MM.1S (cell line): ENCODE data around the gene PTHLH.

Source experiments
- EZH2 ChIP-seq: fragments of 300-600 bp; sonication (generic); optimal IDR thresholded peaks from 2 replicates; pipeline ENCODE3; 2017; ENCODE audit warnings: low read depth, mild to moderate bottlenecking, antibody characterized with exemption, low read length, mixed read lengths
- EZH2phosphoT487 ChIP-seq: fragments of 300-600 bp; sonication (generic); IDR thresholded peaks from 2 replicates; pipeline ENCODE4 v1.6.1; 2018; ENCODE audit warnings: antibody characterized with exemption, low read length
- TF ChIP-seq, protein P1 (sequence below): fragments of 300-600 bp; sonication (generic); IDR thresholded peaks from 2 replicates; pipeline ENCODE4 v1.5.1; 2016; ENCODE audit warnings: antibody characterized with exemption, low read length, mixed read lengths

DNA sequence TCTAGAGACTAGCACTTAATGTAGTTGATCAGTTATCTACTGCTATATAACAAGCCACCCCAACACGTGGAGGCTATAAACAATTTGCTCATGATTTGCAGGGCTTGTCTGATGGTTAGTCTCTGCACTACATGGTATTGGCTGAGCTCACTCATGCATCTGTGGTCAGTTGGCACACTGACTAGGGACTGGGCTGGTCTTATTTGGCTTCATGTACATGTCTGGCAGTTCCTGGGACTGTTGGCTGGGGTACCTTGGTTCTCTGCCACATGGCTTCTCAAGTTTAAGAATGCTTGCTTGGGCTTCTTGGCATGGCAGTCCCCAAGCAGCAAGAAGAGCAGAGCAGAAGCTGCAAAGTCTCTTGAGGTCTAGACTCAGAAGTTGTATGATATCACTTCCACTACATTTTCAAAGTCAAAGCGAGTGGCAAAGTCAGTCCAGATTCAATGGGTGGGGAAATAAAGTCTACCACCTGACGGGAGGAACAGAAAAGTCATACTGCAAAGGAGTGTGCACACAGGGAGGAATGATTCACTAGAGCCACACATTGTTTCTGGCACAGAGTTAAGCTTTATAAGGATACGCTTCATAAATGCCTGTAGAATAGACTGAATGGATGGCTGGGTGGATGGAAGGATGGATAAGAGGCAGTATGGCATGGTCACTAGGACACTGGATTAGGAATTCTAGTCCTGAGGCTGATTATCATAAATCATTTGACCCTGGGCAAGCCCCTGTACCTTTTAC is 44.8 kb upstream of the PTHLH start:
- TF ChIP-seq, protein P1, sequence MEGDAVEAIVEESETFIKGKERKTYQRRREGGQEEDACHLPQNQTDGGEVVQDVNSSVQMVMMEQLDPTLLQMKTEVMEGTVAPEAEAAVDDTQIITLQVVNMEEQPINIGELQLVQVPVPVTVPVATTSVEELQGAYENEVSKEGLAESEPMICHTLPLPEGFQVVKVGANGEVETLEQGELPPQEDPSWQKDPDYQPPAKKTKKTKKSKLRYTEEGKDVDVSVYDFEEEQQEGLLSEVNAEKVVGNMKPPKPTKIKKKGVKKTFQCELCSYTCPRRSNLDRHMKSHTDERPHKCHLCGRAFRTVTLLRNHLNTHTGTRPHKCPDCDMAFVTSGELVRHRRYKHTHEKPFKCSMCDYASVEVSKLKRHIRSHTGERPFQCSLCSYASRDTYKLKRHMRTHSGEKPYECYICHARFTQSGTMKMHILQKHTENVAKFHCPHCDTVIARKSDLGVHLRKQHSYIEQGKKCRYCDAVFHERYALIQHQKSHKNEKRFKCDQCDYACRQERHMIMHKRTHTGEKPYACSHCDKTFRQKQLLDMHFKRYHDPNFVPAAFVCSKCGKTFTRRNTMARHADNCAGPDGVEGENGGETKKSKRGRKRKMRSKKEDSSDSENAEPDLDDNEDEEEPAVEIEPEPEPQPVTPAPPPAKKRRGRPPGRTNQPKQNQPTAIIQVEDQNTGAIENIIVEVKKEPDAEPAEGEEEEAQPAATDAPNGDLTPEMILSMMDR, result no peak
- TF ChIP-seq EZH2 (no peak), EZH2phosphoT487 (no peak)
